Glutamatergic neuron (in vitro differentiated cells): Measurements from ENCODE around the gene U2AF1L4. TPM values are rescaled to one million over a fixed set of nuclear protein-coding genes. Genes with fewer than 3 reads are reported as not detected.

Source experiments
- DNase-seq: peaks from one replicate; pipeline ENCODE4 v3.0.0; 2022
- H3K27ac Mint-ChIP-seq: one replicate; pipeline ENCODE4 v1.8.0; 2020; ENCODE audit warnings: mild to moderate bottlenecking, mixed read lengths, inconsistent platforms; ENCODE audit not compliant: unreplicated experiment
- H3K27me3 Mint-ChIP-seq: one replicate; pipeline ENCODE4 v1.8.0; 2020; ENCODE audit warnings: mild to moderate bottlenecking, moderate library complexity, mixed read lengths, inconsistent platforms; ENCODE audit not compliant: unreplicated experiment
- H3K36me3 Mint-ChIP-seq: one replicate; pipeline ENCODE4 v1.8.0; 2020; ENCODE audit warnings: mild to moderate bottlenecking, mixed read lengths, inconsistent platforms; ENCODE audit not compliant: unreplicated experiment
- H3K4me1 Mint-ChIP-seq: one replicate; pipeline ENCODE4 v1.8.0; 2020; ENCODE audit warnings: mild to moderate bottlenecking, low read depth, mixed read lengths, inconsistent platforms; ENCODE audit not compliant: unreplicated experiment
- H3K4me3 Mint-ChIP-seq: one replicate; pipeline ENCODE4 v1.8.0; 2020; ENCODE audit warnings: mild to moderate bottlenecking, mixed read lengths, inconsistent platforms; ENCODE audit not compliant: unreplicated experiment
- H3K9me3 Mint-ChIP-seq: one replicate; pipeline ENCODE4 v1.8.0; 2020; ENCODE audit warnings: mild to moderate bottlenecking, moderate library complexity, mixed read lengths, inconsistent platforms; ENCODE audit not compliant: unreplicated experiment
- CTCF ChIP-seq: fragments of 200-600 bp; sonication (generic); IDR thresholded peaks from one replicate; pipeline ENCODE4 v1.5.0; 2021; ENCODE audit not compliant: partially characterized antibody, unreplicated experiment
- total RNA-seq: library from RNA; stranded (reverse); fragmentation: NEBNext Ultra II Directional; extraction: Animal tissue kit (Norgen Biotek cat#: 25700); gene quantifications from one replicate; pipeline ENCODE4 v1.2.1, GENCODE V29; 2021; ENCODE audit not compliant: unreplicated experiment

The U2AF1L4 gene
- total RNA-seq, 1 donor from 2014 or later = 24.3 TPM

- Mint-ChIP-seq H3K9me3 (peaks cover 4% of the 10 kb centered on the region), H3K4me1 (no peaks in the 10 kb centered on the region), H3K27ac (peak overlapping the region; percentile 73), H3K4me3 (no peak overlapping the region), H3K27me3 (peaks cover 10% of the 10 kb centered on the region), H3K36me3 (peaks cover 4% of the 10 kb centered on the region)
- no peak for TF ChIP-seq CTCF
- no peak for DNase-seq
These were observed 11.8 kb downstream of the U2AF1L4 start for GRCh38 chr19:35733180-35734125.

- TF ChIP-seq CTCF = no peak
- peaks cover 5% of the 10 kb centered on the region for H3K9me3 Mint-ChIP-seq
- no peak overlapping the region for H3K27ac Mint-ChIP-seq
- DNase-seq = no peak
- H3K36me3 Mint-ChIP-seq = peaks cover 4% of the 10 kb centered on the region
- H3K4me3 Mint-ChIP-seq = no peak overlapping the region
- H3K27me3 Mint-ChIP-seq = peaks cover 10% of the 10 kb centered on the region
- H3K4me1 Mint-ChIP-seq = no peaks in the 10 kb centered on the region
These were observed 12.6 kb downstream of the U2AF1L4 start for GRCh38 chr19:35732540-35733179.

GRCh38 chr19:35731779-35732405 is 13.3 kb downstream of the U2AF1L4 start:
- H3K4me3 Mint-ChIP-seq = no peak overlapping the region
- no peak for DNase-seq
- TF ChIP-seq CTCF = no peak
- H3K27ac Mint-ChIP-seq = no peak overlapping the region
- H3K9me3 Mint-ChIP-seq = peaks cover 5% of the 10 kb centered on the region
- no peaks in the 10 kb centered on the region for H3K4me1 Mint-ChIP-seq
- H3K36me3 Mint-ChIP-seq = peaks cover 4% of the 10 kb centered on the region
- H3K27me3 Mint-ChIP-seq = peaks cover 10% of the 10 kb centered on the region

GRCh38 chr19:35731353-35731752 is 13.9 kb downstream of the U2AF1L4 start:
- H3K27ac Mint-ChIP-seq = no peak overlapping the region
- H3K9me3 Mint-ChIP-seq = peaks cover 3% of the 10 kb centered on the region
- H3K4me1 Mint-ChIP-seq = no peaks in the 10 kb centered on the region
- TF ChIP-seq CTCF = no peak
- no peak for DNase-seq
- H3K4me3 Mint-ChIP-seq = no peak overlapping the region
- peaks cover 4% of the 10 kb centered on the region for H3K36me3 Mint-ChIP-seq
- peaks cover 10% of the 10 kb centered on the region for H3K27me3 Mint-ChIP-seq

- Mint-ChIP-seq H3K4me3 (no peak overlapping the region), H3K36me3 (no peaks in the 10 kb centered on the region), H3K9me3 (peaks cover 3% of the 10 kb centered on the region), H3K27me3 (peaks cover 10% of the 10 kb centered on the region), H3K4me1 (no peaks in the 10 kb centered on the region), H3K27ac (no peak overlapping the region)
- no peak for DNase-seq
- no peak for TF ChIP-seq CTCF
These were observed 14.9 kb downstream of the U2AF1L4 start for GRCh38 chr19:35730326-35730725.
